Fibroblast of lung (primary cell): ENCODE measurements around the gene PRSS50. TPM values are rescaled to one million over a fixed set of nuclear protein-coding genes. Genes with fewer than 3 reads are reported as not detected.

Experiments used
- DNase-seq, 2 donors: peaks; one replicate each; pipeline versions ENCODE4 v3.0.0 to v3.0.0-alpha.2; 2010; ENCODE audit warnings: low read depth in 2 of 2
- H2AFZ ChIP-seq: 2 replicates; pipeline ENCODE4 v1.5.1; 2012; ENCODE audit warnings: low read length, control low read depth, inconsistent platforms
- H3K27ac ChIP-seq: 2 replicates; pipeline ENCODE4 v1.5.1; 2011; ENCODE audit warnings: low read length, control low read depth; ENCODE audit not compliant: insufficient read depth
- H3K27me3 ChIP-seq: 2 replicates; pipeline ENCODE4 v1.5.1; 2011; ENCODE audit warnings: mild to moderate bottlenecking, low read length; ENCODE audit not compliant: control insufficient read depth, insufficient read depth
- H3K36me3 ChIP-seq: 2 replicates; pipeline ENCODE4 v1.5.1; 2011; ENCODE audit warnings: low read length; ENCODE audit not compliant: control insufficient read depth, insufficient read depth
- H3K4me1 ChIP-seq: 2 replicates; pipeline ENCODE4 v1.5.1; 2011; ENCODE audit warnings: low read length; ENCODE audit not compliant: control insufficient read depth, insufficient read depth; ENCODE audit errors: extremely low read depth
- H3K4me2 ChIP-seq: 2 replicates; pipeline ENCODE4 v1.5.1; 2011; ENCODE audit warnings: low read length, control low read depth; ENCODE audit not compliant: insufficient read depth; ENCODE audit errors: extremely low read depth
- H3K4me3 ChIP-seq, 4 experiments: fragments of 200-600 bp in 1 of 4; sonication (generic) in 1 of 4; replicated peaks in 1 of 4; 2 replicates each; pipeline ENCODE4 v1.5.1; 2011 to 2016; ENCODE audit warnings: low read length in 4 of 4, low read depth in 3 of 4, mild to moderate bottlenecking in 3 of 4, control low read depth in 2 of 4, inconsistent platforms in 1 of 4, mixed read lengths in 1 of 4; ENCODE audit not compliant: insufficient read depth in 1 of 4; ENCODE audit errors: control extremely low read depth in 1 of 4
- H3K79me2 ChIP-seq: 2 replicates; pipeline ENCODE4 v1.5.1; 2012; ENCODE audit warnings: mild to moderate bottlenecking, low read length, inconsistent platforms; ENCODE audit not compliant: control insufficient read depth, insufficient read depth
- H3K9ac ChIP-seq: 2 replicates; pipeline ENCODE4 v1.5.1; 2011; ENCODE audit warnings: mild to moderate bottlenecking, low read length, control low read depth; ENCODE audit not compliant: insufficient read depth
- H3K9me3 ChIP-seq: 2 replicates; pipeline ENCODE4 v1.5.1; 2012; ENCODE audit warnings: low read depth, low read length; ENCODE audit not compliant: control insufficient read depth, insufficient read depth
- H4K20me1 ChIP-seq: 2 replicates; pipeline ENCODE4 v1.5.1; 2011; ENCODE audit warnings: low read length; ENCODE audit not compliant: control insufficient read depth, insufficient read depth; ENCODE audit errors: extremely low read depth
- CTCF ChIP-seq, 2 donors: IDR thresholded peaks in 1 of 2; conservative IDR thresholded peaks in 1 of 2; 1 replicate in 1 of 2; 2 replicates in 1 of 2; pipeline ENCODE4 v1.5.1; 2011 to 2012; ENCODE audit warnings: low read length in 2 of 2, control low read depth in 1 of 2, inconsistent platforms in 1 of 2, low read depth in 1 of 2, mild to moderate bottlenecking in 1 of 2
- EZH2 ChIP-seq: IDR thresholded peaks from 2 replicates; pipeline ENCODE4 v1.5.1; 2012; ENCODE audit warnings: low read length, control low read depth, mild to moderate bottlenecking; ENCODE audit errors: missing control alignments
- polyA plus RNA-seq, 2 donors: library from polyadenylated mRNA; depleted of rRNA in 1 of 2; stranded (reverse) in 1 of 2; unstranded in 1 of 2; fragments of >200 nt; gene quantifications; 2 replicates each; pipeline ENCODE4 v1.2.1, GENCODE V29; 2011 to 2012; ENCODE audit warnings: missing spikeins in 1 of 2
- total RNA-seq: library from RNA; depleted of rRNA; stranded (reverse); fragments of >200 nt; gene quantifications from 2 replicates; pipeline ENCODE4 v1.2.1, GENCODE V29; 2014

Gene PRSS50
- total and polyA plus RNA-seq, 2 donors (not counting 1 experiment from before 2014, with no cell fraction given): not detected

GRCh38 chr3:46673151-46674030 is 44.3 kb downstream of the PRSS50 start:
- no peak overlapping the region for H3K4me3 ChIP-seq
- H3K79me2 ChIP-seq: no peaks in the 10 kb centered on the region
- no peaks in the 10 kb centered on the region for H3K9me3 ChIP-seq
- H3K4me2 ChIP-seq: no peak overlapping the region
- peaks cover 4% of the 10 kb centered on the region for H3K4me1 ChIP-seq
- DNase-seq: no peak
- H2AFZ ChIP-seq: no peak overlapping the region
- H4K20me1 ChIP-seq: no peaks in the 10 kb centered on the region
- no peaks in the 10 kb centered on the region for H3K36me3 ChIP-seq
- no peak overlapping the region for H3K9ac ChIP-seq
- TF ChIP-seq CTCF (conservative IDR thresholded peaks at IDR 0.05 in 1 of 2, IDR thresholded peaks at IDR 0.05 in 1 of 2; ENCODE audit: low read depth in 1 of 2, low read length in 2 of 2) (no peak), EZH2 (no peak)
- no peak overlapping the region for H3K27ac ChIP-seq
- no peaks in the 10 kb centered on the region for H3K27me3 ChIP-seq

- H2AFZ ChIP-seq: no peak overlapping the region
- TF ChIP-seq EZH2 (no peak), CTCF (conservative IDR thresholded peaks at IDR 0.05 in 1 of 2, IDR thresholded peaks at IDR 0.05 in 1 of 2; ENCODE audit: low read depth in 1 of 2, low read length in 2 of 2) (no peak)
- H3K36me3 ChIP-seq: no peaks in the 10 kb centered on the region
- no peaks in the 10 kb centered on the region for H3K9me3 ChIP-seq
- no peak overlapping the region for H3K4me2 ChIP-seq
- H3K4me1 ChIP-seq: peaks cover 4% of the 10 kb centered on the region
- no peaks in the 10 kb centered on the region for H4K20me1 ChIP-seq
- H3K4me3 ChIP-seq: no peak overlapping the region
- DNase-seq: no peak
- no peaks in the 10 kb centered on the region for H3K79me2 ChIP-seq
- no peaks in the 10 kb centered on the region for H3K27me3 ChIP-seq
- no peak overlapping the region for H3K9ac ChIP-seq
- no peak overlapping the region for H3K27ac ChIP-seq
These were observed 45.3 kb downstream of the PRSS50 start for GRCh38 chr3:46672349-46672695.

GRCh38 chr3:46671541-46672348 is 45.9 kb downstream of the PRSS50 start:
- Histone ChIP-seq H3K27ac (no peak overlapping the region), H3K9me3 (no peaks in the 10 kb centered on the region), H4K20me1 (no peaks in the 10 kb centered on the region), H3K36me3 (no peaks in the 10 kb centered on the region), H2AFZ (no peak overlapping the region), H3K4me2 (no peak overlapping the region), H3K4me1 (peaks cover 4% of the 10 kb centered on the region), H3K79me2 (no peaks in the 10 kb centered on the region), H3K9ac (no peak overlapping the region), H3K4me3 (no peak overlapping the region), H3K27me3 (no peaks in the 10 kb centered on the region)
- TF ChIP-seq CTCF (conservative IDR thresholded peaks at IDR 0.05 in 1 of 2, IDR thresholded peaks at IDR 0.05 in 1 of 2; ENCODE audit: low read depth in 1 of 2, low read length in 2 of 2) (no peak), EZH2 (no peak)
- DNase-seq: no peak
